Lung microvascular endothelial cell (primary cell): ENCODE results near the gene DSN1. TPM values are rescaled to one million over a fixed set of nuclear protein-coding genes. Genes with fewer than 3 reads are reported as not detected.
"Not testable (repeated sequence)": the region's sequence is repeated elsewhere in the genome, so short reads cannot be mapped to it uniquely, and the experiment has no call there.

Source experiments
- DNase-seq, 2 donors: peaks; one replicate each; pipeline versions ENCODE4 v3.0.0 to v3.0.0-alpha.2; 2010; ENCODE audit warnings: low read depth in 2 of 2
- total RNA-seq: library from RNA; depleted of rRNA; stranded (reverse); fragments of >200 nt; gene quantifications from 2 replicates; pipeline ENCODE4 v1.2.1, GENCODE V29; 2014

The DSN1 gene, protein sequence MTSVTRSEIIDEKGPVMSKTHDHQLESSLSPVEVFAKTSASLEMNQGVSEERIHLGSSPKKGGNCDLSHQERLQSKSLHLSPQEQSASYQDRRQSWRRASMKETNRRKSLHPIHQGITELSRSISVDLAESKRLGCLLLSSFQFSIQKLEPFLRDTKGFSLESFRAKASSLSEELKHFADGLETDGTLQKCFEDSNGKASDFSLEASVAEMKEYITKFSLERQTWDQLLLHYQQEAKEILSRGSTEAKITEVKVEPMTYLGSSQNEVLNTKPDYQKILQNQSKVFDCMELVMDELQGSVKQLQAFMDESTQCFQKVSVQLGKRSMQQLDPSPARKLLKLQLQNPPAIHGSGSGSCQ
- total RNA-seq: 10.3 and 12.2 TPM in 2 replicates

DNA sequence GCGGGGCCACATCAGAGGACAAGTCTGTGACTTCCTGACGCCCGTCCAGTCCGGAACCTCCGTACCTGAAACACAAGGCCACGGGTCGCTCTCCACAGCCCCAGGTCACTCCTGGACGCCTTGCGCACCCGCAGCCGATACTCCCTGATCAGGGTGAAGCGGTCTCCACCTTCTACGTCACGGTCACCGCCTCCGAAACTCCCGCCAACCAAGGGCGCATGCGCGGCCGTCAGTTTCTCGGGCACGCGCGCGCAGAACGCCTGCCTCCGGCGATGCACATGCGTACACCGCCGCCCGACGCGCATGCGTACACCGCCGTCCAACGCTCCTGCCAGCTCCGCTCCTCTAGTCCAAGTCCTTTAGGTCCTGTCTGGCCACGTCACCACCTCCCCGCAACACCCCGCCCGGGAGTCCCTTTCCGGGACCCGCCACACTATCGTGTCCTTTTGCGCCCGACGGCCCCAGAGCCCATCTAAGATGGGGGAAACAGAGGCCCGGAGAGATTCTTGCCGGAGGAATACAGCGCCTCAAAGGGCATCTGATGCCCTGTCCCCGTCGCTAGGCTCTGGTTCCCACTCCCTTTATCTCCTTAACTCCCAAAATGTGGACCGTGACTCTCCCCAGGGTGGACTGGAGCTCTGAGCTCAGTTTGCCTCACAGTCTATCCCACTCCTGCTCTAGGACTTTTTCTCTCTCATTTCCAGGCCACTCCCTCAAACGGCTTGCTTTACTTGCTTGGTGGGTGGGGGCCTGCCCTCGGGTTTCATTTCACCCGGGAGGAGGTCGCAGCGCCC is at the start of gene DSN1:
Gene DSN1, minus strand, starts transcription at position 167 of the 794 bp plus-strand sequence. CDS start 2,305 bp downstream, outside the sequence.
- DNase-seq: peak; percentile 98 to 99

DNA sequence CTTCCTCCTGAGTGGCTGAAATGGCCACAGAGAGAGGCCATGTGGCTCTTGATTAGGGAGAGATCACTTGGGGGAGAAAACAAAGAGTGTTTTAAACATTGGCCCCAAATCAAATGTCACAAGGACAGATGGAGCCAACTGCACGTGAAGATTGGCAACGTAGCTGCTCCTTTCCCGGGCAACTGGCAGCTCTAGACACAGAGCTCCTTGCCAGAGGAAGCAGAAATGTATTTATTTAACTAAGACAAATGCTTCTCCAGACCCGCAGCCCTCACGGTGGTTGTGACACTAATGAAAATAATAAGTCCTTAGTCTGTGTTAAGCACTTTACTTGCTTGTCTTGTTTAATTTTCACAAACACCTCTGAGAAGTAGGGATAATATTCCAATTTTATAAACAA is 49.6 kb upstream of the DSN1 start:
- DNase-seq: no peak

DNA sequence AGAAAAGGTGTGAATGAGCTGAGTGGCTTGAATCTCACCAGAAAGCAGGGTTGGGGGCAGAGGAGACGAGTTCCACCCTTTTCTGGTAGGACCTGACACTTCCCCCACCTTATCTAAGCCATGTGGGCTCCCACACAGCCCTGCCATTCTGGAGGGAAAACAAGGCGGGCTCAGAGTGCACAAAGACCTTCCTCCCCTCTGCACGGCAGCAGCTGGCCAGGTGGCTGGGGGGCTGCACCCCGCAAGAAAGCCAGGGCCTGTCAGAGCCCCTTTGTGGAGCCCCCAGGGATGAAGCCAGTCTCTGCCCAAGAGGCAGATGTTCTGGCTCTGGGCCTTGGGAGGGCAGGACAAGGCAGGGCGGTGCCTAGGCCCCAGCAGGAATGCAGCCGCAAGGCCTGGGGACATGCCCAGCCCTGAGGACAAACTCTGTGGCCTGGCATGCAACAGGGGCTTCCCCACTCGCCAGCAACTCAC is 48.4 kb upstream of the DSN1 start:
- no peak for DNase-seq

DNA sequence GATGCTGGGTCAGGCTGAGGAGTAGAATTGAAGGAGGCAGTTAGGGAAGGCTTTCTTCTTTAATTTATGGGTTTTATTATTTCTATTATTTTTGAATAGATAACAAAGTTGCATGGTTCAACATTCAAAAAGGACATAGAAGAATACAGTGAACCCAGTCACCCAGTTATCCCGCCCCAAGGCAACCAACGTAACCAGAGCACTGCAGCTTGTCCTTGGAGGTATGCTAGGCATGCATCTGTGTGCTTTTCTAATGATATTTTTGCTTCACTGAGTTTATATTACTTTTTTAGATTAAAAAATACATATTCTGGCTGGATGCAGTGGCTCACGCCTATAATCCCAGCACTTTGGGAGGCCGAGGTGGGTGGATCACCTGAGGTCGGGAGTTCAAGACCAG is 47.4 kb upstream of the DSN1 start:
- no peak for DNase-seq

DNA sequence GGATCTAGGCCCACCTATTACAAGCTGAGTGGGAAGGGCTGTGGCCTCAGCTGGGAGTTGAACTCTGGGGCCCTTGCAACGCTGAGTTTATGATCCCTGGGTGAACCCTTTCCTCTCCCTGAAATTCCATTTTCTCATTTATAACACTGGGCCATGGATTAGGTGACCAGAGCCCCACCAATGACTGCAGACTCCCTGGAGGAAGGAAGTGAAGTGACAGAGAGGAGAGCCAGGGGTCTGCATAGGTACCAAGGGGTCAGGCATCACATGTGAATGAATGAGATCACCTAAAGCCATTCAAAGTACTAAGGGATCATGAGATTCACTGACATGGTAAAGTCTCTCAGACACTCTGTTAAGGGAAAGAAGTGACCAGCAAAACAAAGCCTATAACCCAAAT is 46.5 kb upstream of the DSN1 start:
- peak in 1 of 2 donors; percentile 81 for DNase-seq

DNA sequence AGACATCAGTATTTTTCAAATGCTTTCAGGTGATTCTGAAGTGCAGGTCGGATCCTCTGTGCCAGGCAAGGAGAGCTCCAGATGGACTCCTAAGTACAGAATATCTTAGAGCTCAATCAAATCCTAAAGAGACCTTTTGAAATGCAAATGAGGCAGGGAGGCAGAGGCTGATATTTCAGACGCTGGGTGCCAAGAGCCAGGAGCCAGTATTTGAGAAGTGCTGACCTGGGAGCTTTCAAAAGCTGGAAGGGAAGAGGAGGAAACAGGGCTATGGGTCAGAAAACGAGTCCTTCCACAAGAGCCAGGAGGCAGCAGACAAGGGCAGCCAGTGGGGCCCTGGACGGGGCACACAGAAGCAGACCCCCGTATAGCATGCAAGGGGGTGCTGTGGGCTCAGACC is 46.1 kb upstream of the DSN1 start:
- DNase-seq: no peak

DNA sequence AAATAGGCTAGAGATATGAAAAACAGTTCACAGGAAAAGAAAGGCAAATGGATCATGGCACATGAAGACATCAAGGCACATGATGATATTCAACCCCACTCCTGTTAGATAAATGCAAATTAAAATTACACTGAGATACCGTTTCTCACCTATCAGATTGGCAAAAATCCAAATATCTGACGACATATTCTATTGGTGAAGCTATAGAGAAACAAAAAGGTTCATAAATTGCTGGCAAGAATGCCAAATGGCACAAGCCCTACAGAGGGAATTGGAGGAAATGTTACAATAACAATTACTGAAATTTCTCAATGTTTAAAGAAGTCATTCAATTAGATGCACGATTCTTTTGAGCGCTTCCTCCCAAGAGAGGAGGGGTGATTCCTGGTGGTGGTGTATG is 45.3 kb upstream of the DSN1 start:
- peak in 1 of 2 donors; percentile 85 for DNase-seq

DNA sequence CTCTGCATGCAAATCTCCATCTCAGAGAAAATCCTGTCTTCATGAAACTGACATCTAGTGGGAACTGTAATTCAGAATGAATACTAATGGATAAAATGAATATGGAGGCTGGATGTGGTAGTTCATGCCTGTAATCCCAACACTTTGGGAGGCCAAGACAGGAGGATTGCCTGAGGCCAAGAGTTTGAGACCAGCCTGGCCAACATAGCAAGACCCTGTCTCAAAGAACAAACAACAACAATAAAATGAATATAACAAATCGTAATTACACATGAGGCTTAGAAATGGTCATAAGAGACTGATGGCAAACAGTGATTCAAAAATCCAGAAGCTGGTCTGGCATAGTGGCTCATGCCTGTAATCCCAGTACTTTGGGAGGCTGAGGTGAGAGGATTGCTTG is 44.6 kb upstream of the DSN1 start:
- no peak for DNase-seq

DNA sequence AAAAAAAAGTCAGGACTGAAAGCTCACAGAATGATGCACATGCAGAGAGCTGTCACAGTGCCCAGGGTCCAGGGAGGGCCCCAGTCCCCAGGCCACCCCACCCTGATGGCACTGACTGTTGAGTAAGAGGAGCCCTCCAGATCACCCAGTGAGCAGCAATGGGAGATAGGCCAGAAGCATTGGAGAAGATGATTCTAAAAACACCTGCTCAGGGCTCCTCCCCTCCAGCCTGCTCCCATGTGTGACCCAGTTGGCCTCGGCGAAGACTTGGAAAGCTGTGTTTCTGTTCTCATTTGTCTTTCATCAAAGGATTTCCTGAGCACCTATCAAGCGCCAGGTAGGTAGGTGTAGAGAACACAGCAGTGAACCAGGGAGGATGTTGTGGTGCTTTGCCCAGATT is 43.9 kb upstream of the DSN1 start:
- DNase-seq: no peak

DNA sequence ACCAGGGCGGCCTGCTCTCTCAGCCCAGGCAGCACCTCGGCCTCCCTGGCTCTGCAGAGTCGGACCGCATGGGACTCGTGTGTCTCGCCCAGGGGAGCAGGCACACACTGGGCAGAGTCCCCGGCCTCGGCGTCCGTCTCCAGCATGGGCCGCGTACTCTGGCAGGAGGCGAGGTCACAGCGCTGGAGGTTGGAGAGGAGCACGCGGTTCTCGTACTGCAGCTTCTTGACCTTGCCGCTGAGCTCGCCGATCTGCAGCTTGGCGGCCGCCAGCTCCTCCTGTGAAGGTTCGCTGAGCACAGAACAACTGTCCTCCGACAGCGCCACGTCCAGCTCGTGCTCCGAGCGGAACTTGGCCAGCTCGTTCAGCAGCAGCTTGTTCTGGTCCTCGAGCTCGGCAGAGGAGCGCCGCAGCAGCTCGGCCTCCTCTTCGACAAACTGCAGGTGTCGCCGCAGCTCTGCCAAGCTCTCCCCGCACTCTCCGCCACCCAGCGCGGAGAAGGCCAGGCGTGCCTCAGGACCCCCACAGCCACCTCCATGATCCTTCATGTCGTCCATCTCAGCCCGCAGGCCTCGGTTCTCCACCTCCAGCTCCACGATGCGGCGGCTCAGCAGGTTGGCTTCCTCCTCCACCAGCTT is 42.0 kb upstream of the DSN1 start:
- DNase-seq: no peak

DNA sequence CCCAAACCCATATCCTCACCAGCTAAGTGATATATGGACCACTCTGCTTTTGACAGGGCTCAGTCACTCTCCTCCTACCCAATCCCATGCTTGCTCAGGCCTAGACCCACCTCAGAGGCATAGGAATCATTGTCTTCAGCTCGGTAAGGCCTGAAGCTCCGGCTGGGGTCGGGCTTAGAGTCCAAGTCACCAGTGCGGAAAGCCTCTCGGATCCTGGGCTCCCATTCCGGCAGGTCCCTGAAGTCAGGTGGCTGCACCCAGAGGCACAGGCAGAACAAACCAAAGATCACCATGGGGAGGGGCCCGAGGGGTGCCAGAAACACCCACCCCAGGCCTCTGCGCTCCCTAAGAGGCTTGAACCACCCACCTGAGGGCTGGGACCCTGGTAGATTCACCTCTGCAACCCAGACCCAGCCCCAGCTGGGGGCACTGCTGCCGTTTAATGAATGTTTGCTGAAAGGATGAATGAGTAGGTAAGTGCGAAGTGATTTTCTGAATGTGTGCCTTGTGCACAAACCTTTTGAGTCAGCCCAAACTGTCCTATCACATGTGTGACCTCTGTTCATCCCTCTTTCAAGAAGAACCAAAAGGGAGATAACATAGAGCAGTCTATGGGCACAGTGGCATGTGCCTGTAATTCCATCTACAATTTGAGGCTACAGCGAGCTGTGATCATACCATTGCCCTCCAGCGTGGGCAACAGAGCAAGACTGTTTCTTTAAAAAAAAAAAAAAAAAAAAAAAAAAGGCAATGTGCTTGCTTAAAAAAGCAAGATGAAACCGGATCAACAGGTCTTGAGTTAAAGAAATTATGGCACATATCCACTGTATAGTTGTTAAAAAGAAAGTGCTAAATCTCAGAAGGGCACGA is 39.3 kb upstream of the DSN1 start:
- DNase-seq: no peak

DNA sequence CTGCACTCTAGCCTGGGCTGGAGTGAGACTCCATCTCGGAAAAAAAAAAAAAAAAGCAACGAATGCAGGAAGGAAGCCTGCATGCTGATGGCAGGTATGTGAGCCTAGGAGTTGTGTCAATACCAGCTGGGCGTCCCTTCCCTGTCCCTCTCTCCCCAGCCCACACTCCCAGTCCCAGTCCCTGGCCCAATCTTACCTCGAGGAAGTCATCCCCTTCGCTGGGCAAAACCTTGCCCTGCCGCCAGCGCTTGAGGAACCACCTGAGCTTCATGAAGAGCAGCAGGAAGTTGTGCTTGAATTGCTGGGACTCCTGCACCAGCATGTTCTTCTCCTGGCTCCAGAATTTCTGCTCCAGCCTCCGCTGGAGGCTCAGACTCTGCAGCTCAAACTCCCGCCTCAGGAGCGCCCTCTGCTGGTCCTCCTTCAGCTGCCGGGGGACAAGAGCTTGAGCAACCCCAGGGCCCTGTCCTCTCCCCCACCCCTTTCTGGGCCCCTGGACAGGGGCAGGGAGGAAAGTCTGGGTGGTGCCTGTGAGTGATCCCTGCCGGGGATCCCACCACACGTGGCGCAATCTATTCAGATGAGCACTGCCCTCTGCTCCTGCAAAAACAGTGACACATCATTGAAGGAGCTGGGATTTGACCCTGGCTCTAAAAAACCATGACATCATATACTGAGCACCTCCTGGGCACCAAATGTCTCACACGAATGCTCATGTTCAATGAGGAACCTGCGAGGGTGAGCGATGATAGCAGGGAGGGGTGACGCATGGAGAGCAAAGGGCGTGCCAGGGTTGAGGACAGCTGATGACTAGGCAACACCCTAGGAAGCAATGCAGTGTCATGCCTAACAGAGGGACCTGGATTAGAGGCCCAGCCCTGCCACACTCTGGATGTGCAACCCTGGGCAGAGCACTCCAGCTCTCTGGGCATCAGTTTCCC is 35.0 kb upstream of the DSN1 start:
- DNase-seq: peak; percentile 71 to 75

DNA sequence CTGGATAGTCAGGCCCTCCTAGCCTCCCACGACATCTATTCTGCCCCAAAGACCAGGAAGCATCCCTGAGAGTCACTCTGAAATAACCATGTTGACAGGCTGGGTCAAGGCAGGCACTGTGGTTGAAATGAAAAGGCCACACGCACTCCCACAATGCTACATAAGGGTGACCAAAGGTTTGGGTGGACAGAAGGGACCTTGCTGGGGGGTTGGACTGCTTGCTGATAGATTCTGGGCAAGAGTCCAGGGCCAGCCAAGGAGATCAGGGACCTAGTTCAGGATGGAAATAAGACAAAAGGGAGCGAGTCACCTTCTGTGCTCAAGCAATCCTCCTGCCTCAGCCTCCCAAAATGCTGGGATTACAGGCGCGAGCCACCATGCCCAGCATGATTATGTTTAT is 32.5 kb upstream of the DSN1 start:
- no peak for DNase-seq

DNA sequence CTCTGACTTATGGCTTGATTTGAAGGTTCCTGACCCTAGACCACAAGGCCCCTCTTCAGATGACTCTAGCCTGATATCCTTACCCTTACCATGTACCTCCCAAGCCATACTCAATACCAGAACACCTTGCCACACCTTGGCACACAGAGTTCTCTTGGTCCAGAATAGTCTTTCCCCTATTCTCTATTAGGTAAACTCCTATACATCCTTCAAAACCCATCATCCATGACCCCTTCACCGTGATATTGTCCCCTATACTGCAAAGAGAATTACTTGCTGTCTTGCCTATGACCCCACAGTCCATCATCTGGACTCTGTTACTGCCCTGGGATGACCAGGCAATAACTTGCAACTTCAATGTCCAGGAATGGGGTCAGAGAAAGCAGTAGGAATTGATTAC is 31.8 kb upstream of the DSN1 start:
- DNase-seq: no peak

DNA sequence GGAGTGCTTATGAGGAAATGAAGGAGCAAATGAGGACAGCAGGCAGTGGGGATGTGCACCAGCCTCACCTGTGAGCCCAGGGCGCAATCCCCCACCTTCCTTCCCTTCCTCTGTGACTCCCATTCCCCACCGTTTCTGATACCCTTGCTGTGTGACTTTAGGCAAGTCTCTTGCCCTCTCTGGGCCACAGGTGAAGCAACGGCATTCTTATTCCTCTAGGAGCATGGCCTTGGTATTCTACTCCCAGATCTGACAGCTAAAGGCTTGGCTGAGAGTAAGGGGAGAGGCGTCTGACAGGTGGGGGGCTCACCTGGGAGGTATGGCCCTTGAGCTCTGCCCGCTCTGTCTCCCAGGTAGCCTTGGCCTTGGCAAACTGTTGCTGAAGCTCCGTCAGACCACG is 30.9 kb upstream of the DSN1 start:
- no peak for DNase-seq

DNA sequence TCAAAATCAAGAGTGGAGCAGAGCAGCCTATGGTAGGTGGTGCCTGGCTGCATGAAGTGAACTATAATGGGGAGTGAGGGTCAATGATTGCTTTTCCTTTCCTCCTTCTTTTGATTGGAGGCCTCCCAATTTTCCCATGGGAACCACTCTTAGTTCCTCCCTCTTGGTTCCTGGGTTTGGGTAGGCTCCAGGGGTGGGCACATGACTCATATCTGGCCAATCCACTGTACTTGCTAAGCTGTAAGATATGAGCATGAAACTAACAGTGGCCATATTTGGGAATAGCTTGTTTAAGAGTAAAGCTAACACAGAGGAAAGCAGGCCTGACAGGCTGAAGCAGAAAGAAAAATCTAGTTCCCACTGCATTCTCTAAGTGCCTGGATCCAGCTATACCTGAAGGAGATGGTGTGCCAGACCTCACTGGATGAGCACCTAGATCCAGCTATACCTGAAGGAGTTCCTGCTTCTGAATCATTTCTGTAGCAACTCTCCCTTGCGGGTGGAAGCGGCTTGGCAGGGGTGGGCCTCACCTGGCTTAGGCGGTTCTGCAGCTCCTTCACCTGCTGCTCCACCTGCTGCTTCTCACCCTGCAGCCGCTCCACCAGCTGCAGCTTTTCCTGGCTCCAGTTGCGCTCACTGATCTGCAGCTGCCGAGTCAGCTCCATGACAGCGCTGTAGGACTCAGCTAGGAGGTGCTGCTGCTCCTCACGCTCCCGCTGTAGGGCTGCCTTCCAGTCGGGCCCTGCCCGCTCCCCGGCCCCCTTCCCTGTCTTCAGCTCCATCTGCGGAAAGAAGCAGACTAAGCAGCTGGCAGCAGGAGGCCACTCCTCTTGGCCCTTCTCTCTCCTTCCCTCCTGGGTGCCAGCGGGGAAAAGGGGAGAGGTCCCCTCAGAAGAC is 29.0 kb upstream of the DSN1 start:
- peak; percentile 19 to 57 for DNase-seq

DNA sequence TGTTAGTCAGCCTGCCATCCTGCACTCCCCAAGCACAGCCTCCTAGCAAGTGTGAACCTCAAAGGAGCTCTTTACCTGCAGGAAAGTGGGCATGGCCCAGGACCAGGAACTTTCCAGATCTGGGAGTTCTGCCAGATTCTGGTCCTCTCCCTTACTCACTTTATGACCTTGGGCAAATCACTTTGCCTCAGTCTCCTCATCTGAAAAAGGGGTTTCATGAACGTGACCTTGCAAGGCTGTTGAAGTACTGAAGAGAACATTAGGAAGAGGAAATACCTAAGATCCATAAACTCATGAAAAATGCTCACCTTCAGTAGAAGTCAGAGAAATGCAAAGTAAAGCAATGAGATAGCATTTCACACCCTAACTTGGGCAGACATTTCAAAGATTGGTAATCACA is 26.8 kb upstream of the DSN1 start:
- DNase-seq: no peak

DNA sequence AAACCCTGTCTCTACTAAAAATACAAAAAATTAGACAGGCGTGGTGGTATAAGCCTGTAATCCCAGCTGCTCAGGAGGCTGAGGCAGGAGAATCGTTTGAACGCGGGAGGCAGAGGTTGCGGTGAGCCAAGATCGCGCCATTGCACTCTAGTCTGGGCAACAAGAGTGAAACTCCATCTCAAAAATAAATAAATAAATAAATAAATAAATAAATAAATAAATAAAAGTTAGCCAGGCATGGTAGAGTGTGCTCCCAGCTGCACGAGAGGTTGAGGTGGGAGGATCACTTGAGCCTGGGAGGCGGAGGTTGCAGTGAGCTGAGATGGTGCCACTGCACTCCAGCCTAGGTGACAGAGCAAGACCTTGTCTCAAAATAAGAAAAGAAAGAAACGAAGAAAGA is 25.8 kb upstream of the DSN1 start:
- DNase-seq: not testable (repeated sequence)

DNA sequence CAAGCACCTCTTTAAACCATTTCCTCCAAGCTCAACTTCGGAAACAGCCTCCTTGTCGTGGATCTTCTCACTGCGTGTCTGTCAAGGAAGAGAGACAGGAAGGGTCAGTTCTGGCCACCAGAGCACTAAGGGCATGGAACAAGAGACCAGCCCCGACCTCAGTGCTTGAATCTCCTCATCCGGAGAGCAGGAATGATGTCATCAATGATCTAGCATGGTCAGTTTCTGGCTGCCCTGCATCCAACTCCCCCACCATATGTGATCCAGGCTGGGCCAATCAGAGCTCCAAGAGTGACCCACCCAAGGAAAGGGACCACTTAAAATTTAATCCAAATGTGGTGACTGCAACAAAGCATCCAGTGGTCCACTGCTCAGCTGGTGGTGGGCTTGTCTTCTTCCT is 23.3 kb upstream of the DSN1 start:
- no peak for DNase-seq
